ENCODE results near the gene SHISAL2A.

Gene SHISAL2A

DNA sequence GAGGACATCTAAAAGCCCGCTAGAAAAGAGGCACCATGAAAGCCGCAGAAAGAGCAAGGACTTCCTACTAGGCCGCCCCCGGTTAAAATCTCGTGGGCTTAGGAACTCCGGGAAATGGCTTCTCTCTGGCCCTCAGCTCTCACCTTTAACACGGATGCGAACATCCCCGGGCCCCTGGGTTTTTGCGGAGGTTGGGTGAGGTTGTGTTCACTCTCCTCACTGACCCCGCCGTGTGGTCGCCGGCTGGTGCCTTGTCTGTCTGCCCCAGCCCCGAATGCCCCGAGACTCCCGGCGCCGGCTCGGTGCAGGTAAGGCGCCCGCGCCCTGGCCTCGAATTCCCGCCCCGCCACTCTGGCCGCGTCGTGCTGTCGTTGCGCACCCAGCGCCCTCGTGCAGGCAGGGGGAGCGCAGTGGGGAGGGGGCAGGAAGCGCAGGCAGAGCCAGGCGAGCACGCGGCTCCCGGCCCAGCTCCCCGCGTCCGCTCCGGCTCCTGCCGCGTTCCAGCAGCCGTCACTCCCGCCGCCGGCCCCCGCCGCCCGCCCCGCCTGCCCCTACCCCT lies at the start of gene SHISAL2A:
SHISAL2A (plus strand) TSS at position 437 of the 559 bp plus-strand sequence. CDS start 326 bp downstream, outside the sequence.
- no peak for DNase-seq (ENCODE audit: low read depth)

DNA sequence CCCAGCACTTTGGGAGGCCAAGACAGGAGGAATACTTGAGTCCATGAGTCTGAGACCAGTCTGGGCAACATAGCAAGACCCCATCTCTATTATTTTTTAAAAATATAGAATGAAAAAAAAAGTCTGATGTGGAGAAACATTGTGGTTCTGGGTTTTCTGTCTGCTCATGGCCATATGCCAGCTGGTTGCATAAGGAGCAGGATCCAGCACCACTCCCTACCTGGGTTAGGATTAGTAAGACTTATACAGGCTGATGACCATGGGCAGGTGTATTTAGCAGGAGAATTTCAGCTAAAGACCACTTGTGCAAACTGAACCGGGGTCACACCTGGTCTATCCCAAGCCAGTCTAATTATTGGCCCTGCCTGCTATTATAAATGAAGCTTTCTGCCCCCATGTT lies 47.5 kb upstream of the SHISAL2A start:
- no peak for DNase-seq (ENCODE audit: low read depth)

DNA sequence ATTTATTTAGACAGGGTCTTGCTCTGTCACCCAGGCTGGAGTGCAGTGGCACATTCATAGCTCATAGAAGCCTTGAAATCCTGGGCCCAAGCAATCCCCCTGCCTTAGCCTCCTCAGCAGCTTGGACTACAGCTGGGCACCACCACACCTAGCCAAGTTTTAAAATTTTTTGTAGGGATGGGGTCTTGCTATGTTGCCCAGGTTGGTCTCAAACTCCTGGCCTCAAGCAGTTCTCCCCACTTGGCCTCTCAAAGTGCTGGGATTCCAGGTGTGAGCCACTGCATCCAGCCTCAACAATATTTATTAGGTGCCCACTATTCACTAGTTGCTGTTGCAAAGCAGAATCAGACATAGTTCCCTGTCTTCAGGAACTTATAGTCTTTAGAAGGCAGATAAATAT lies 44.9 kb upstream of the SHISAL2A start:
- no peak for DNase-seq (ENCODE audit: low read depth)

DNA sequence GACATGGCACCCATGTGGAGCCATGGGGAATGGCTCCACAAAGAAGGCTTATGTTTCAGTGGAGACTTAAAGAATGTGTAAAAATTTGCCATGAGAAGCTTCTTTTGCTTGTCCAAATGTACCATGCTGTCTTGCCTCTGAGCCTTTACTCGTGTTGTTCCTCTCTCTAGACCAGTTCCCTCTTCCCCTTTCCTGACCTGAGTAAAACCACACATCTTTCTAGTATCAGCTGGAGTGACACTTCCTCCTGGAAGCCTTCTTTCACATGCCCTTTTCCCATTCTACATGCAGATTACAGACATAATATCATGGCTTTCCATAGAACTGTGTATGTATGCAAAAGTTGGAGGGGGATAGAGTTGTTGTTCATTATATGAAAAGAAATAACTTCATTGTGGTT lies 44.4 kb upstream of the SHISAL2A start:
- DNase-seq (ENCODE audit: low read depth) = no peak

DNA sequence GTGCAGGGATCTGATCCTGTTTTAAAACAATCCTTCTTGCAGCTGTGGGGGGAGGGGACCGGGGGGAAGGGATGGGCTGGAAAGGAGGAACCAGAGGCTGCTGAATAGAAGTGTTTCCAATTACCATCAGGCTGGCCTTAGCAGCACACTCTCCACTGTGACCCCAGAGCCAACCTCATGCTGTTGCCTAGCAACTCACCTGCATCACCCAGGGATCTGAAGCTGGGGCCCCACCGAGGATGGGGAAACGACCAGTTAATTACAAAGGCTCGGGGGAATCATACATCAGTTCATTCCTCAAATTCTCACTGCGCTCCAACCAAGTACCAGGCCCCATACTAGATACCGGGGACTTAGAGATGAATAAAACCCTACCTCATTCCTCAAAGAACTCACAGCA lies 42.7 kb upstream of the SHISAL2A start:
- DNase-seq (ENCODE audit: low read depth) = no peak

DNA sequence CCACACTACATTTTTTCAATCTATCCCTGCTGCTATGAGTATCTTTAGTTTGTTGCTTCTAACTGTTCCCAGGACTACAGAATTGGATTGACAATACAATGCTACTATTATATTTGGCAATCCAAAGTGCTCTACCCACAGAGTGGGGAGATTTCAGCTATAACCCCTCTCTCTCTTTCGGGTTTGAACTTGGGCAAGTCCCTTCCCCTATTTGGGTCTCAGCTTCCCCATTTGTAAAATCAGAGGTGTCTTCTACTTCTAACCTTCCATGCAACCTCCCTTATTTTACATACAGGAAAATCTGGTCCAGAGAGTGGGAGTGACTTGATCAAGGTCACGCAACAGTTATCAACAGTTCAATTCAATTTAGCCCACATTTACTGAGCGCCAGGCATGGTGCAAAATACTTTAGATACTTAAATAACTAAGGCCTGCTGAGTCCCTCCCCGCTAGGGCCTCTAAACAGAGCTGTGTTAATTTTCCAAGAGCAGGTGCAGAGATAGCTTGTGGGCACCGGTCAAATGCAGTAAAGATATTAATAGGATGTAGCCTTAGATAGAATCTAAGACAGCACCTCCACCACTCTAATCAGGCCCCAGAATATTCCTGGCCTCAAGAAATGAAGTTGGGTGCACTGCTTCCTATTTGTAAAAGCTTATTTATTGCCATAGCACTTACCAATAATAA lies 40.2 kb upstream of the SHISAL2A start:
- no peak for DNase-seq (ENCODE audit: low read depth)

DNA sequence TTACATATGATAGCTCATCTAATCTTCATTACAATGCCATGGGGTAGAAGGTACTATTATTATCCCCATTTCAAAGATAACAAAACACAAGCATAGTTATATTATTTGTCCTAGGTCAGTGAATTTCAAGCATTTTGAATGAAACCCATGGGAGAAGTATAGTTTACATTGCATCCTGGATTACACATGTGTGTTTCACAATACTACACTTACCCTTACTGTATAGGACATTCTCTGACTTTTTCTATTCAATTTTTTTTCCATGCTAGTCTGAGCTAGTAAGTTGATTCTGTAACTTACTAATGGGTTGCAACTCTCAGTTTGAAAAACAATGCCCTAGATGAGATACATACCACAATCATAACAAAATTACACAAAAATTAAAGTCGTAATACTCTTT lies 39.5 kb upstream of the SHISAL2A start:
- no peak for DNase-seq (ENCODE audit: low read depth)

DNA sequence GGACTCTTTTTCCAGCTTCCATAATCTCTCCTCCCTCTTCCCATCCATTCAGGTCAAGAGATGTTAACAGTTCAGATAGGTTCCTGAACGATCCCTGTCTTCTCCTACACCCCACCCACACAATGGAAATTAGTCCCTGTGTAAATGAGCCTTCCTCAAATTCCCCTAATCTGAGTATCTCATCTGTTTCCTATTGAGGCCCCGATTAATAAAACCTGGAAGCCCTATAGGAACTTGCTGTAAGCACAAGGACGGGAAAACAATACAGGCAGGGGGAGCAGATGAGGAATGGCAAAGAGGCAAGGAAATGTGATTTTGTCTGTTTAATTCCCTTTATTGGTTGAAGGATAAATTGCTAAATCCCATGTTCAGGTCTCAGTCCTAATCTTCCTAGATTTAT lies 37.9 kb upstream of the SHISAL2A start:
- DNase-seq (ENCODE audit: low read depth) = no peak

DNA sequence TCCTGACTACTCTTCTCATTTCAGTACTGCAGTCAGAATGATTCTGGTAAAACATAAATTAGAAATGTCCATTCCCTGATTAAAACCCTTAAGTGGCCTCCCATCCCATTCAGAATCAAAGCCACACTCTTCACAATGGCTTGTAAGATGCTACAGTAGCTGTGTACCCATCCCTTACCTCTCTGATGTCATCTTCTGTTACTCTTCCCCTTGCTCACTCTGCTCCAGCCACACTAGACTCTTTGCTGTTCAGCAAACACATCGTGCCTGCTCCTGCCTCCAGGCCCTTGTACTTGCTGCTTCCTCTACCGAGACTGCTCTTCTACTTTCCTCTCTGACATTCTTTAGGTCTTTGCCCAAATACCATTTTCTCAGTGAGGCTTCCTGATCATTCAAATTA lies 35.1 kb upstream of the SHISAL2A start:
- DNase-seq (ENCODE audit: low read depth) = no peak

DNA sequence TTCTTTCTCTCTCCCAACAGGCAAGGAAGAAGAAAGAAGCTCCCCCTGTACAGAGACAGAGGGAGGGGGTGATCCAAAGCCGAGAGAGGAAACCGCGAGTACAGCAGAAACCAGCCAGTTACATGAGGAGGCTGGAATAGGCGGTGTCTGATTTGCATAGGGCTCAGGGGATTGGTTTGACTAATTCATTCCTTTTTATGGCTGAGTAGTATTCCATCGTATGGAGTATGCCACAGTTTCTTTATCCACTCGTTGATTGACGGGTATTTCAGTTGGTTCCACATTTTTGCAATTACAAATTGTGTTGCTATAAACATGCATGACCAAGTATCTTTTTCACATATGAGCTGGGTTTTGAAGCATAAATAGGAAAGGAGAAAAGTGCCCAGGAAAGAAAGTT lies 34.2 kb upstream of the SHISAL2A start:
- no peak for DNase-seq (ENCODE audit: low read depth)

DNA sequence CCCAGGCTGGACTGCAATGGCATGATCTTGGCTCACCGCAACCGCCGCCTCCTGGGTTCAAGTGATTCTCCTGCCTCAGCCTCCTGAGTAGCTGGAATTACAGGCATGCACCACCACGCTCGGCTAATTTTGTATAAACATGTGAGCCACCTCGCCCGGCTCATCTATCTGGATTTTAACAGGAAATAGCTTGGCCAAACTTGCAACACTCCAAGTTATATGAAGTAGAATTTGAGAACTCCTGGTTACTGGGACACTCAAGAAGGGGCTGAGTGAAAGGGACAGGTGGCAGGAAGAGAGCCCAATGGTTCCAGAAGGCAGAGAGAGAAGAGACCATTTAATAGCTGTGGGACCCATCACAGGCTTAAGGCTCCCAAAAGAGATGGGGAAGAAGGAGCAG lies 33.7 kb upstream of the SHISAL2A start:
- no peak for DNase-seq (ENCODE audit: low read depth)

DNA sequence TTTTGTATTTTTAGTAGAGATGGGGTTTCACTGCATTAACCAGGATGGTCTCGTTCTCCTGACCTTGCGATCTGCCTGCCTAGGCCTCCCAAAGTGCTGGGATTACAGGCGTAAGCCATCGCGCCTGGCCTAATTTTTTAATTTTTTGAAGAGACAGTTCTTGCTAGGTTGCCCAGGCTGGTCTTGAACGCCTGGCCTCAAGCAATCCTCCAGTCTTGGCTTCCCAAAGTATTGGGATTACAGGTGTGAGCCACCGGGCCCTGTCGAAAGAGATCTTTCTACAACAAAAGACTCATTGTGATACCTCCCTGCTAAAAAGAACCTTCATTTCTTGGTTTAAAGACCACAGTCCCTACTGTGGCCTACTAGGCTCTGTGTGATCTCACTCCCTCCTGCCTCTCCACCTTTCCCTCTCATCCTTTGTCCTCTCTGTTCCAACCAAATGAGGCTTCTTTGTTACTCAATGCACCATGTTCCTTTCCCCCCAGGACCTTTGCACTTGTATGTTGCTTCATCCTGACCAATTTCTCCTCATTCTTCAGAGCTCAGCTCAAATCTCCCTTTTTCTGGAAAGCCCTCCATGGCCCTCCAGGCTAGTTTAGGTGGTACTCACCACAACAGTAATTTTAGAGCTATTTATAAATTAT lies 32.3 kb upstream of the SHISAL2A start:
- DNase-seq (ENCODE audit: low read depth) = no peak

DNA sequence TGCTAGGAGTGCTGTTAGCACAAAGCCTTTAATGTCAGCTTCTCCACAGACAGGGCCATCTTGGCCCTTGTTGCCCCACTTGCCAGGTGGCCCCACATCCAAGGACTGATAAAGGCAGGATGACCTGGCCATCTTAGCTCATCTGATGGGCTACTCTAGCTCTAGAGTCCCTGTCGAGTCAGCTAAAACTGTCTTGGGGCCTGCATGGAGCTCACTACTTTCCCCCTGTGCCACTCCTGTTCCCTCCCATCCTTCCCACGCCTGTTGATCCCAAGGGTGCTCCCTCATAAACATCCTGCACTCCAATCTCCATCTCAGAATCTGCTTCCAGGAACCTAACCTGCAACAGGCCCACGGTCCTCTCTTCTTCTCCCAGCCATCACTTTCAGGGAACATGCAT lies 31.4 kb upstream of the SHISAL2A start:
- no peak for DNase-seq (ENCODE audit: low read depth)

DNA sequence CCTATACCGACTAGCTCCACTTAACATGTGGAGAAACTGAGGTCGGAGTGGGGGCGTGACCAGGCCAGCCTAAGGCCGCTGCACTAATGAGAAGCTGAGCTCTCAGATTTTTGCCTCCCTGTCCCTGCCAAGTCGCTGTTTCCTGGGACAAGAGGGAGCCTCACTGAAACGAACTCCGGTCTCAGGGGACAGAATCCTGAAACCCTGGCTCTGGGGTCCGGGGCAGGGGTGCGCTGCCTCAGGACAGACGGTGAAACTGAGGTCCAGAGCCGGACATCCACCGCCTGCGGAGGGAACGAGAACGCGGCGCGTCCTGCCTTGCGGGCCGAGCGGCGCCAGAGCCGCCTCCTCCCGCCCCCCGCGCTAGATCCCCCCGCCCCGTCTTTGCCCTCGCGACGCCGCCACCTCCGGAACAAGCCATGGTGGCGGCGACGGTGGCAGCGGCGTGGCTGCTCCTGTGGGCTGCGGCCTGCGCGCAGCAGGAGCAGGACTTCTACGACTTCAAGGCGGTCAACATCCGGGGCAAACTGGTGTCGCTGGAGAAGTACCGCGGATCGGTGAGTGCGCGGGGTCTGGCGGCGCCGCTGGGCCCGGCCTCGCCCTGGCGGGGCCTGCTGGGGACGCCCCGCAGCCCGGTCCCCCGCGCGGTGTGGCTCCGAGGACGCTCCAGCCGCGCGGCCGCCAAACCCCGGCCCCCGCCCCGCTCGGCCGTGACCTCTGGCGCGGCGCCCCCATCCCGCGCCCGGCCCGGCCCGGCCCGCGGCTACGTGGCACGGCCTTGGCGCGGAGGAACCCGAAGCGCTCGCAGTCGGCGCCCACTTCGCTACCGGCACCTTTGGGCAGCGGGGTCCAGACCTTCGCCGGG lies 30.7 kb upstream of the SHISAL2A start, which contains the start of gene GPX7:
GPX7 (plus strand) TSS at position 381 of the 865 bp plus-strand sequence; CDS start at position 420, 39 bp downstream.
- DNase-seq (ENCODE audit: low read depth) = no peak

DNA sequence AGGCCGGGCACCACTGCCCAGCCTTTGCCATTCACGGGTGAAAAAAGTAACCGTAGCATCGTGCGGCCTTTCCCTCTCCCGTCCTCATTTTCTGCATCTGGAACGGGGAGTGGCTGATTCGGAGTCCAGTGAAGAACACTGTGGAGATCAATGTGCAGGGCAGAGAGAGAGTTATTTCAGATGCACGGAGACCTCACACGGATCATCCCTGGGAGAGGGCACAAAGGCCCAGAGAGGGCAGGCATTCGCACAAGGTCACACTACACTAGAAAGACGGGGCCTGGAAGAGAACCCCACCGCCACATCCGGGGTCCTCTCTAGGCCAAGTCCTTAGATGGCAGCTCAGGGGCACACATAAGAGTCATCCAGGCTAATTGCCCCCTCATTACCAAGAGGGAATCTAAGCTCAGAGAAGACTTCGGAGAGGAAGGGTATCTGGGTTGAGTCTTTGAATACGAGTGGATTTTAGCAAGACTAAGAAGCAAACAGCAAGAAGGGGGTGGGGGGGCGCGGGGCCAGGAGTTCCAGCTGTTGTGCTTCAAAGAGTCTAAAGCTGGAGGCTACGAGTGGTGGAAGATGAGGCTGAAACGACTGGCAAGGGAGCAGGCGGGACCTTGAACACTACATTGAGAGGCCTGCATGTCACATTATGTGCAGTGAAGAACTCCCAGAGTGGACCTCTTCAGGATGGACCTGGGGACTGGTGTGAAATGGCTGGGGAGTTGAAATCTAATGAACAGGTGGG lies 29.9 kb upstream of the SHISAL2A start:
- no peak for DNase-seq (ENCODE audit: low read depth)

DNA sequence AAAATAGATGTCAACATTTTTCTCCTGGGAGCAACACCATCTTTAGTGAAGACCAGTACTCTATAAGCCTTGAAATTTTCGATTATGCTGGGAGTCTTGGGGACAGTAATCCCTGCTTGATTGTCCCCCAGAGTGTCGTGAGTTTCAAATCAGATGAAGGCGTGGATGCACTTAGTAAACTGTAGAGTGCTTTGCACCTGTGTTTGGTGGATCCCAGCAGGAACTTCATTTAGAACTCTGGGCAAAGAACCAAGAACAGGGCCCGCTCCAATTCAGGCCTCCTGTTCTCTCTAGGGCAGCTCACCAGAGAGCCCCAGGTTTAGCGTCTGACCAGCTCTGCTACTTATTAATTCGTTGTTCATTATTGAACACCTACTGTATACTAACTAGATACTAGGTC lies 29.3 kb upstream of the SHISAL2A start:
- DNase-seq (ENCODE audit: low read depth) = no peak

DNA sequence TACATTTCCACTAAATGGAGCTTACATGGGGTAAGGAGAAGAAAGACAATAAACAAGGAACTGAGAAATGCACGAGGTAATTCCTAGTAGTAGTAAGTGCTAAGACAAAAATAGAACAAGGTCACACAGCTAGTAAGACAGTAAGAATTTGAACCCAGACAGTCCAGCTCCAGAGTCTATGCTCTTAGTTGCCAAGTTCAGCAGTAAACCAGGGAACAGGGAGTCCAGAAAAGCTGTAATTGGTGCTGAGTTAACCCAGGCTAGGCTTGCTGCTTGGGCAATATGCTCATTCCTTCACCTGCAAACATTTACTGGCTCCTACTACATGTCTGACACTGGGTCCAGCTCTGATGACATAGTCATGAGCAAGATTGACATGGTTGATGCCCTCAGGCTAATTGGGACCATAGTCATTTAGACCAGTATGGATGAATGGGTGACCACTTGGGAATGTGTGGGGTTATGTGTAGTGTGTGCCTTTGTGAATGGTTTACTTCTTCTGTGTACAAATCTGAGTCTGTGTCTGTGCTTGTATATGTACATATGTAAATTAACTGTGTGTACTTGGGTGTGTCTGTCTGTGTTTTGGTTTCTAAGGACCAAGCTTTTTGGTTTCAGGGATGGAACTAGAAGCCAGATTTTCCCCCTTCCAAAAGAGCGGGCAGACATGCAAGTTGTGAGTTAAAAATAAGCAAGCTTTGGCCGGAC lies 28.8 kb upstream of the SHISAL2A start:
- DNase-seq (ENCODE audit: low read depth) = no peak

DNA sequence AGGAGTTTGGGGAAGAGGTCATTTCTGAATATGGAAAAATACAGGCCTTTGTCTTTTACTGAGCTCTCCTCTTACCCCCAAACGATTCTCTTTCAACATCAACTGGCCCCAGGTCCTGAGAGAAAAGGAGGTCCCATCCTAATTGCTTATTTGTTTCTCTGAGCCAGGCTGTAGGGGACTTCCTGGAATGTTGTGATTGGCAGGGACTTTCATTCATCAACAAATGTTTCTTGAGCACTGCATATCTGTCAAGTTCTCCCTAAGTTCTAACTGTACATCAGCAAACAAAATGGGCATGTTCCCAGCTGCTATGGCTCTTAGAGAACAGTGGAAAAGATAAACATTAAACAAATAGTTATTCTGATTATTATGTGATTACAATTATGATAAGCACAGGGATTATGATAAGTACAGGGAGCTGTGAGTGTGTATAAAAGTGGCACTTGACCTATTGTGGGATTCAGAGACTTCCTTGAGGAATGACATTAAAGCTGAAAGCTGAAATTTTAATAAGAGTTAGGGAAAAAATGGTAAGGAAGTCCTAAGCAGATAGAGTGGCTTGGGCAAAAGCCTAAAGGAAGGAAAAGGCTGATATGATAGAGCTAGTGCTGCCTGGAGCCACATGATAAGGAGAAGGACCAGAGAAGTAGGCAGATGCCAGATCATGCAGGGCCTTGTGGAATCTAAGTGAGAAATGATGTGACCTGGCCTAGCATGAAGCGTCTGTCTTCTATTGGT lies 19.2 kb upstream of the SHISAL2A start:
- DNase-seq (ENCODE audit: low read depth) = no peak

DNA sequence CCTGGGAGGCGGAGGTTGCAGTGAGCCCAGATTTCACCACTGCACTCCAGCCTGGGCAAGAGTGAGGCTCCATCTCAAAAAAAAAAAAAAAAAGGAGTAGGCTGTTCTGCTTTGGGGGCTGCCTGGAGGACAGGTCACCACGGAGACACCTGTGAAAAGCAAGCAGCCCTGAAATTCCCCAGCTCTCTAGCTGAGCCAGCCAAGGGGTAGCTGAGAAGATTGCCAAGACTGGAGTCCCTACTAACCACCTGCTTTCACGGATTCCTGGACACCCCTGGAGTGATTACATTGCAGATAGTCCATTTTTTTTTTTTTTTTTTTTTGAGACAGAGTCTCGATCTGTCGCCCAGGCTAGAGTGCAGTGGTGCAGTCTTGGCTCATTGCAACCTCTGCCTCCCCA lies 18.3 kb upstream of the SHISAL2A start:
- no peak for DNase-seq (ENCODE audit: low read depth)

DNA sequence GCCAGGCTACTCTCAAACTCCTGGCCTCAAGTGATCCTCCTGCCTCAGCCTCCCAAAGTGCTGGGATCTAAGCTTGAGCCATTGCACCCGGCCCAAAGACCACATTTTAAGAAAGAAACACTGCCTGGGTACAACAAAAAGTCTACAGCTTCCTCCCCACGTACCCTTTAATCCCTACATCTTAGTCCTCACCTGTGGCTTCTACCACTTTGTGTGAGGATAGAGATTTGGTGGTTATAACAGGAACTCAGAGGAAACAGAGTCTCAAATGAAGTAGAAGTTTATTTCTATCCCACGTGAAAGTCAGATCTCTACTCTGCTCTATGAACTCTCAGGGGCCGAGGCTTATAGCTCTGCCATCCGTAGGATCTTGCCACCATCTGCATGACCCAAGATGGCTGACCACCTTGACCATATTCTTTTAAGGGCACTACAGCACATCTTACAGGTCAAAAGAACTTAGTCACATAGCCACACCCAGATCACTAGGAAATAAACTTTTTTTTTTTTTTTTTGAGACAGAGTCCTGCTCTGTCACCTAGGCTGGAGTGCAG lies 17.4 kb upstream of the SHISAL2A start:
- DNase-seq (ENCODE audit: low read depth) = no peak

Data from non-pigmented ciliary epithelial cell (primary cell).